ENCODE measurements around the gene PLOD1. TPM values are rescaled to one million over a fixed set of nuclear protein-coding genes. Genes with fewer than 3 reads are reported as not detected.
"Not testable (repeated sequence)": the region's sequence is repeated elsewhere in the genome, so short reads cannot be mapped to it uniquely, and the experiment has no call there.

PLOD1 gene
- total and polyA plus RNA-seq, 5 donors from 2014 or later = 2.2 to 6.6 (median 3.2) TPM

DNA sequence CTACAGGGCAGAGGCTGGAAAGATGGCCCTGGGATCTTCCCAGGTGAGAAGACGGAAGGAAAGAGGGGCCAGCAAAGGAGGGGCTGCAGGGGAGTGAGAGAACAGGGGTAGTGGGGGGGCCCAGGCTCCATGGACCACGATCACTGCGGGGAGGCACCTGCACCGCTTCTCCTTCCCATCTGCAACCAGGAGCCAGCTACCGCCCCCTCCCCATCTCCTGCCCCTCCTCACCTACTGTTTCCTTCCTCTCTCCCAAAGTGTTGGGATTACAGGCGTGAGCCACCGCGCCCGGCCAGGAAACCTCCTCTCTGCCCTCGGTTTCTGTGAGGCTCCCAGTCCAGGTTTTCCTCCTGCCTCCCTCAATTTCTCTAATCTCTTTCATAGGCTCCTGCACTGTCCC is 27.6 kb upstream of the PLOD1 start:
- peaks cover 0 to 4% (median 0%) of the 10 kb centered on the region in 7 donors for H3K9me3 Mint-ChIP-seq
- H3K4me3 Mint-ChIP-seq = no peak overlapping the region
- no peaks in the 10 kb centered on the region for H3K9me3 ChIP-seq (ENCODE audit: control insufficient read depth in 2 of 2, low read length in 2 of 2)

DNA sequence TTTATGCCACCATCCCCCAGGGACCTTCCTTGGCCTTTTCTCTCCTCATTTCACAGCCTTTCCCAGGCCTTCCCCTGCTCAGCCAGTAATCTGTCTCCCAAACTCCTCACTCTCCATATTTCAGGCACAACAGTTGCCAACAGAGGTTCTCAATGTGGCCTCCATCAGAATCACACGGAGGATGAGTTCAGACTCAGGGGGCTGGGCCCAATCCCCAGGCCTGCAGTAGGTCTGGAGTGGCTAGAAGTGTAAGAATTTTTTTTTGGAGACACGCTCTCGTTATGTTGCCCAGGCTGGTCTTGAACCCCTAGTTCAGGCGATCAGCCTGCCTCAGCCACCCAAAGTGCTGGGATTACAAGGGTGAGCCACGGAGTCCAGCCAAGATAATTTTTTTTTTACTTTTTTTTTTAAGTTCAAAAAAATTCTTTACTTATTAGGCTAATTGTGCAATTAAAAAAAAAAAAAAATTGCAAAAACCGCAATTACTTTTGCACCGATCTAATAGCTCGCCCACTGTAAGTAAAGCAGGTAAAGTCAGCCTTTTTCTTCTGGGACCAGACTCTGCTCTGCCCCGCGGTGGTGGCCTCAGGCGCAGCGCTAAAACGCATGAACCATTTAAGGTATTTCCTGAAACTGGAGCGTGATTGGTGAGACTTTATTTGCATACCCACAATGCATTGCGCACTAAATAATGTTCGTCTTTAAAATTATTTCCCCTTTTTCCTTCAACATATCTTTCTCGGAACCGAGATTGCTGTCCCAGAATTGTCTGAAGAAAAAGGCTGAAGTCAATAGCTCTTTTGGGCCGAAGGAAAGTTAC is 27.0 kb upstream of the PLOD1 start:
- Mint-ChIP-seq H3K4me3 (peak overlapping the region; percentile 93 to 98 (median 94)), H3K27me3 (peaks cover 25% of the 10 kb centered on the region), H3K27ac (peak overlapping the region; percentile 100), H3K4me1 (peaks cover 7 to 44% (median 23%) of the 10 kb centered on the region in 4 donors), H3K36me3 (no peaks in the 10 kb centered on the region), H3K9me3 (peaks cover 0 to 4% (median 0%) of the 10 kb centered on the region in 7 donors)
- ATAC-seq (ENCODE audit: low read depth in 2 of 2) (peak; percentile 68 to 77), DNase-seq (peak; percentile 86 to 96 (median 96))
- Histone ChIP-seq H3K36me3 (ENCODE audit: control insufficient read depth, insufficient read depth, low read length) (no peaks in the 10 kb centered on the region), H3K9me3 (ENCODE audit: control insufficient read depth in 2 of 2, low read length in 2 of 2) (no peaks in the 10 kb centered on the region), H3K4me3 (ENCODE audit: low read depth, low read length) (peak overlapping the region; percentile 87), H3K4me1 (ENCODE audit: control insufficient read depth, insufficient read depth, low read length, poor library complexity, severe bottlenecking) (peaks cover 30% of the 10 kb centered on the region), H3K27me3 (ENCODE audit: control insufficient read depth, insufficient read depth, low read length) (no peaks in the 10 kb centered on the region), H3K27ac (ENCODE audit: insufficient read depth, low read length, poor library complexity, severe bottlenecking) (peak overlapping the region; percentile 99)

More for the DNA sequence above, 27.6 kb upstream of the PLOD1 start:
- no peaks in the 10 kb centered on the region for H3K36me3 Mint-ChIP-seq
- ATAC-seq (ENCODE audit: low read depth in 2 of 2) (no peak), DNase-seq (no peak)
- Histone ChIP-seq H3K36me3 (ENCODE audit: control insufficient read depth, insufficient read depth, low read length) (no peaks in the 10 kb centered on the region), H3K4me1 (ENCODE audit: control insufficient read depth, insufficient read depth, low read length, poor library complexity, severe bottlenecking) (peaks cover 30% of the 10 kb centered on the region), H3K4me3 (ENCODE audit: low read depth, low read length) (no peak overlapping the region), H3K27ac (ENCODE audit: insufficient read depth, low read length, poor library complexity, severe bottlenecking) (no peak overlapping the region), H3K27me3 (ENCODE audit: control insufficient read depth, insufficient read depth, low read length) (no peaks in the 10 kb centered on the region)
- H3K4me1 Mint-ChIP-seq = peaks cover 7 to 42% (median 23%) of the 10 kb centered on the region in 4 donors
- peaks cover 25% of the 10 kb centered on the region for H3K27me3 Mint-ChIP-seq
- H3K27ac Mint-ChIP-seq = peak overlapping the region in 1 of 3 donors; percentile 84

DNA sequence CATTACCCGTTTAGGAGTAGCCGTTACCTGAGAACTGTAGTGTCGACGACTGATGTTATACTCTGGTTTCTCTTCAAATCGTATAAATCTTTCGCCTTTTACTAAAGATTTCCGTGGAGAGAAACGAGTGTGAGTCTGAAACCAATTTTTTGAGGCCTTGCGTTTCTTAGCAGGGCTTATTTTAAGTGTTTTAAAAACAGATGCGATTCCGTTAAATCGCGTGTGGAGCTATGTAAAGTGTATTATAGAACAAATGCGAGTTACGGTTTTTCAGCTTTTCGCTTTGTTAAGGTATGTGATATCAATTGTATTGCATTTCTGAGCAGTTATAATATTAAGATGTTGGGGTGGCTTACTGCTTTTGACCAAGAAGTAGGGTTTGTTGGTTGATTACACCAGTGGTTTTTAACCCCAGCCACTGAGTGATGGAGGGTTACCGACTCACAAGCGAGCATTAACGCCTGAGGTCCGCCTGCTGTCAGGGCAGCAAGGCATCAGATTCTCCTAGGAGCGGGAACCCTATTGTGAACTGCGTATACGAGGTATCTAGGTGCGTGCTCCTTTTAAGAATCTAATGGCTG is 26.3 kb upstream of the PLOD1 start:
- H3K27ac ChIP-seq (ENCODE audit: insufficient read depth, low read length, poor library complexity, severe bottlenecking) = peak overlapping the region; percentile 99
- peaks cover 30% of the 10 kb centered on the region for H3K4me1 ChIP-seq (ENCODE audit: control insufficient read depth, insufficient read depth, low read length, poor library complexity, severe bottlenecking)
- no peaks in the 10 kb centered on the region for H3K27me3 ChIP-seq (ENCODE audit: control insufficient read depth, insufficient read depth, low read length)
- H3K36me3 ChIP-seq (ENCODE audit: control insufficient read depth, insufficient read depth, low read length) = no peaks in the 10 kb centered on the region
- Mint-ChIP-seq H3K4me3 (peak overlapping the region; percentile 93 to 98 (median 94)), H3K27me3 (peaks cover 25% of the 10 kb centered on the region), H3K27ac (peak overlapping the region; percentile 100), H3K4me1 (peaks cover 7 to 44% (median 23%) of the 10 kb centered on the region in 4 donors), H3K9me3 (peaks cover 0 to 4% (median 0%) of the 10 kb centered on the region in 7 donors), H3K36me3 (no peaks in the 10 kb centered on the region)
- peak; percentile 63 to 95 (median 93) for DNase-seq
- peak; percentile 54 for ATAC-seq (ENCODE audit: low read depth in 2 of 2)
- H3K4me3 ChIP-seq (ENCODE audit: low read depth, low read length) = peak overlapping the region; percentile 87
- H3K9me3 ChIP-seq (ENCODE audit: control insufficient read depth in 2 of 2, low read length in 2 of 2) = no peaks in the 10 kb centered on the region

DNA sequence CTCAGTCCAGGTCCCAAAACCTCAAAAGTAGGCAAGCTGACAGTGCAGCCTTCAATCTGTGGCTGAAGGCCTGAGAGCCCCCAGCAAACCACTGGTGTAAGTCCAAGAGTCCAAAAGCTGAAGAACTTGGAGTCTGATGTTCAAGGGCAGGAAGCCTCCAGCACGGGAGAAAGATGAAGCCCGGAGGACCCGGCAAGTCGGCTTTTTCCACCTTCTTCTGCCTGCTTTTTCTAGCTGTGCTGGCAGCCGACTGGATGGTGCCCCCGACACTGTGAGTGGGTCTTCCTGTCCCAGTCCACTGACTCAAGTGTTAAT is 23.6 kb upstream of the PLOD1 start:
- not testable (repeated sequence) for H3K9me3 Mint-ChIP-seq; H3K36me3 Mint-ChIP-seq; H3K27ac Mint-ChIP-seq; H3K27ac ChIP-seq (ENCODE audit: insufficient read depth, low read length, poor library complexity, severe bottlenecking); DNase-seq; H3K4me3 ChIP-seq (ENCODE audit: low read depth, low read length); H3K27me3 ChIP-seq (ENCODE audit: control insufficient read depth, insufficient read depth, low read length); H3K36me3 ChIP-seq (ENCODE audit: control insufficient read depth, insufficient read depth, low read length); ATAC-seq (ENCODE audit: low read depth in 2 of 2); H3K9me3 ChIP-seq (ENCODE audit: control insufficient read depth in 2 of 2, low read length in 2 of 2)
- Mint-ChIP-seq H3K4me1 (peaks cover 6 to 33% (median 16%) of the 10 kb centered on the region in 4 donors), H3K4me3 (peak overlapping the region in 3 of 4 donors; percentile 29 to 68 (median 40)), H3K27me3 (peaks cover 18% of the 10 kb centered on the region)
- peaks cover 21% of the 10 kb centered on the region for H3K4me1 ChIP-seq (ENCODE audit: control insufficient read depth, insufficient read depth, low read length, poor library complexity, severe bottlenecking)

DNA sequence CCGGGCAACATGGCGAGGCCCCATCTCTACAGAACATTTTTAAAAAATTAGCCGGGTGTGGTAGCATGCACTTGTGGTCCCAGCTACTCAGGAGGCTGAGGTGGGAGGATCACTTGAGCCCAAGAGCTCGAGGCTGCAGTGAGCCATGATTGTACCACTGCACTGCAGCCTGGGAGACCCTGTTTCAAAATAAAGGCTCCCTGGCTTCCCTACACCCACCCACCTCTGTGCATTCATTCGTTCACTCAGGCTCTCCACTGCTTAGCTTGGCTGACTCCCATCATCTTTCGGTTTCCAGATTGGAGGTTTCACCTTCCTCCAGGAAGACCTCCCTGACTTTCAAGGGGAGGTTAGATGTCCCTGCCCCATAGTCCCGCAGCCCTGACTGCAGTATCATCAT is 22.5 kb upstream of the PLOD1 start:
- Histone ChIP-seq H3K27ac (ENCODE audit: insufficient read depth, low read length, poor library complexity, severe bottlenecking) (no peak overlapping the region), H3K4me1 (ENCODE audit: control insufficient read depth, insufficient read depth, low read length, poor library complexity, severe bottlenecking) (peaks cover 19% of the 10 kb centered on the region), H3K27me3 (ENCODE audit: control insufficient read depth, insufficient read depth, low read length) (no peaks in the 10 kb centered on the region), H3K4me3 (ENCODE audit: low read depth, low read length) (no peak overlapping the region), H3K9me3 (ENCODE audit: control insufficient read depth in 2 of 2, low read length in 2 of 2) (no peaks in the 10 kb centered on the region), H3K36me3 (ENCODE audit: control insufficient read depth, insufficient read depth, low read length) (no peaks in the 10 kb centered on the region)
- ATAC-seq (ENCODE audit: low read depth in 2 of 2) (no peak), DNase-seq (no peak)
- peak overlapping the region in 2 of 3 donors; percentile 61 to 76 for H3K27ac Mint-ChIP-seq
- peak overlapping the region in 2 of 4 donors; percentile 29 to 75 for H3K4me3 Mint-ChIP-seq
- peaks cover 16% of the 10 kb centered on the region for H3K27me3 Mint-ChIP-seq
- no peaks in the 10 kb centered on the region for H3K36me3 Mint-ChIP-seq
- H3K9me3 Mint-ChIP-seq = peaks cover 0 to 4% (median 0%) of the 10 kb centered on the region in 7 donors
- peaks cover 3 to 27% (median 11%) of the 10 kb centered on the region in 4 donors for H3K4me1 Mint-ChIP-seq

DNA sequence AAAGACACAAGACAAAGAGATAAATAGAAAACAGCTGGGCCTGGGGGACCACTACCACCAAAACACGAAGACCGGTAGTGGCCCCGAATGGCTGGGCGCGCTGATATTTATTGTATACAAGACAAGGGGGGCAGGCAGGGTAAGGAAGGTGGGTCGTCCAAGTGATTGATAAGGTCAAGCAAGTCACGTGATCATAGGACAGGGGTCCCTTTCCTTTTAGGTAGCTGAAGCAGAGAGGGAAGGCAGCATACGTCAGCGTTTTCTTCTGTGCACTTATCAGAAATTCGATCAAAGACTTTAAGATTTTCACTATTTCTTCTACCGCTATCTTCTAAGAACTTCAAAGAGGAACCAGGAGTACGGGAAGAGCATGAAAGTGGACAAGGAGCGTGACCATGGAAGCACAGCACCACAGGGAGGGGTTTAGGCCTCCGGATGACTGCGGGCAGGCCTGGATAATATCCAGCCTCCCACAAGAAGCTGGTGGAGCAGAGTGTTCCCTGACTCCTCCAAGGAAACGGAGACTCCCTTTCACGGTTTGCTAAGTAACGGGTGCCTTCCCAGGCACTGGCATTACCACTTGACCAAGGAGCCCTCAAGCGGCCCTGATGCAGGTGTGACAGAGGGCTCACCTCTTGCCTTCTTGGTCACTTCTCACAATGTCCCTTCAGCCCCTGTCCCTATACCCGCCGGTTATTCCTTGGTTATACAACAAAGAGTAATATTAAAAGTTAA is 21.9 kb upstream of the PLOD1 start:
- H3K27me3 Mint-ChIP-seq; H3K9me3 ChIP-seq (ENCODE audit: control insufficient read depth in 2 of 2, low read length in 2 of 2); H3K36me3 ChIP-seq (ENCODE audit: control insufficient read depth, insufficient read depth, low read length); H3K27ac ChIP-seq (ENCODE audit: insufficient read depth, low read length, poor library complexity, severe bottlenecking); H3K27me3 ChIP-seq (ENCODE audit: control insufficient read depth, insufficient read depth, low read length); ATAC-seq (ENCODE audit: low read depth in 2 of 2); H3K36me3 Mint-ChIP-seq; DNase-seq; H3K4me3 ChIP-seq (ENCODE audit: low read depth, low read length); H3K9me3 Mint-ChIP-seq: not testable (repeated sequence)
- Mint-ChIP-seq H3K4me3 (peak overlapping the region in 1 of 4 donors; percentile 29), H3K4me1 (peaks cover 2 to 21% (median 10%) of the 10 kb centered on the region in 4 donors), H3K27ac (peak overlapping the region in 1 of 3 donors; percentile 76)
- peaks cover 15% of the 10 kb centered on the region for H3K4me1 ChIP-seq (ENCODE audit: control insufficient read depth, insufficient read depth, low read length, poor library complexity, severe bottlenecking)

DNA sequence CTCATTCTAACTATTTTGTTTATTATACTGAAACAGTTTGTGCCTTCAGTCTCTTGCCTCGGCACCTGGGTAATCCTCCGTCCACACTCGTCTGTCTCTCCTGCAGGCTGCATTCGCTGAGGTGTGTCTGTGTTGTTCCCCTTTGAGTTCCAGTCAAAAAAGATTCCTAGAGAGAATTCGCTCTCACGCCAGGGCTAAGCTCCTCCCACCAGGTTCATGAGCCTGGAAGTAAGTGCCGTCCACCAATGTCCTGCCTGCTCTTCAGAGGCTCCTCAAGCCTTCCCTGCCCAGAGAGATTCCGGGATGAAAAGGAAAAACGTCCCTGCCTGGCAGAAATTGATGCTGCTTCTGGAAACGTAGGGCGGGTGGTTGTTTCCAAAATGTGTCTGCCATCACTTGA is 21.2 kb upstream of the PLOD1 start:
- H3K27ac Mint-ChIP-seq = peak overlapping the region in 1 of 3 donors; percentile 23
- Histone ChIP-seq H3K4me1 (ENCODE audit: control insufficient read depth, insufficient read depth, low read length, poor library complexity, severe bottlenecking) (peaks cover 13% of the 10 kb centered on the region), H3K27ac (ENCODE audit: insufficient read depth, low read length, poor library complexity, severe bottlenecking) (no peak overlapping the region), H3K27me3 (ENCODE audit: control insufficient read depth, insufficient read depth, low read length) (no peaks in the 10 kb centered on the region), H3K9me3 (ENCODE audit: control insufficient read depth in 2 of 2, low read length in 2 of 2) (no peaks in the 10 kb centered on the region), H3K36me3 (ENCODE audit: control insufficient read depth, insufficient read depth, low read length) (peaks cover 4% of the 10 kb centered on the region), H3K4me3 (ENCODE audit: low read depth, low read length) (no peak overlapping the region)
- H3K4me3 Mint-ChIP-seq = no peak overlapping the region
- no peak for ATAC-seq (ENCODE audit: low read depth in 2 of 2)
- H3K9me3 Mint-ChIP-seq = peaks cover 0 to 4% (median 0%) of the 10 kb centered on the region in 7 donors
- peaks cover 6% of the 10 kb centered on the region for H3K27me3 Mint-ChIP-seq
- H3K36me3 Mint-ChIP-seq = no peaks in the 10 kb centered on the region
- H3K4me1 Mint-ChIP-seq = peaks cover 0 to 19% (median 8%) of the 10 kb centered on the region in 4 donors
- no peak for DNase-seq
